ENCODE results near the gene HPCAL1.

The HPCAL1 gene

GRCh38 chr2:10400978-10401951 is 98.6 kb downstream of the HPCAL1 start:
- in situ Hi-C loops (cut with MboI; ENCODE audit: low sequenced_read_pairs), result no loop called here

GRCh38 chr2:10402062-10402585 is 99.4 kb downstream of the HPCAL1 start:
- in situ Hi-C loops (cut with MboI; ENCODE audit: low sequenced_read_pairs), result no loop called here

GRCh38 chr2:10402653-10403215 is 100.0 kb downstream of the HPCAL1 start:
- in situ Hi-C loops (cut with MboI; ENCODE audit: low sequenced_read_pairs), result no loop called here

GRCh38 chr2:10404324-10405143 is 101.8 kb downstream of the HPCAL1 start:
- in situ Hi-C loops (cut with MboI; ENCODE audit: low sequenced_read_pairs), result no loop called here

GRCh38 chr2:10405448-10405847 is 102.7 kb downstream of the HPCAL1 start:
- in situ Hi-C loops (cut with MboI; ENCODE audit: low sequenced_read_pairs), result no loop called here

- in situ Hi-C loops (cut with MboI; ENCODE audit: low sequenced_read_pairs), result no loop called here
Observed at GRCh38 chr2:10406016-10406415, 103.3 kb downstream of the HPCAL1 start.

GRCh38 chr2:10406491-10407188 is 103.9 kb downstream of the HPCAL1 start:
- in situ Hi-C loops (cut with MboI; ENCODE audit: low sequenced_read_pairs), result no loop called here

GRCh38 chr2:10407432-10407831 is 104.7 kb downstream of the HPCAL1 start:
- in situ Hi-C loops (cut with MboI; ENCODE audit: low sequenced_read_pairs), result no loop called here

- in situ Hi-C loops (cut with MboI; ENCODE audit: low sequenced_read_pairs), result no loop called here
Observed at GRCh38 chr2:10407841-10408648, 105.3 kb downstream of the HPCAL1 start.

GRCh38 chr2:10408649-10409579 is 106.2 kb downstream of the HPCAL1 start:
- in situ Hi-C loops (cut with MboI; ENCODE audit: low sequenced_read_pairs), result no loop called here

GRCh38 chr2:10410001-10410822 is 107.5 kb downstream of the HPCAL1 start:
- in situ Hi-C loops (cut with MboI; ENCODE audit: low sequenced_read_pairs), result no loop called here

GRCh38 chr2:10410823-10411437 is 108.2 kb downstream of the HPCAL1 start:
- in situ Hi-C loops (cut with MboI; ENCODE audit: low sequenced_read_pairs), result no loop called here

GRCh38 chr2:10411557-10411956 is 108.9 kb downstream of the HPCAL1 start:
- in situ Hi-C loops (cut with MboI; ENCODE audit: low sequenced_read_pairs), result no loop called here

- in situ Hi-C loops (cut with MboI; ENCODE audit: low sequenced_read_pairs), result no loop called here
Observed at GRCh38 chr2:10412380-10412779, 109.7 kb downstream of the HPCAL1 start.

GRCh38 chr2:10413503-10413902 is 110.8 kb downstream of the HPCAL1 start:
- in situ Hi-C loops (cut with MboI; ENCODE audit: low sequenced_read_pairs), result no loop called here

- in situ Hi-C loops (cut with MboI; ENCODE audit: low sequenced_read_pairs), result no loop called here
Observed at GRCh38 chr2:10413991-10414451, 111.3 kb downstream of the HPCAL1 start.

GRCh38 chr2:10414591-10414990 is 111.9 kb downstream of the HPCAL1 start:
- in situ Hi-C loops (cut with MboI; ENCODE audit: low sequenced_read_pairs), result no loop called here

Data from hTERT RPE-1 (cell line).